HepG2 (cell line): Measurements from ENCODE around the gene TRAIP. TPM values are rescaled to one million over a fixed set of nuclear protein-coding genes. Genes with fewer than 3 reads are reported as not detected.
A peak's percentile ranks its signal among the peaks of the same experiment; 100 is the strongest.

ENCODE experiments used
- DMAP1 ChIP-seq: IDR thresholded peaks from 2 replicates; pipeline ENCODE4 v1.6.1; 2016
- ETV5 ChIP-seq: IDR thresholded peaks from 2 replicates; pipeline ENCODE4 v1.6.1; 2018; ENCODE audit warnings: missing biosample characterization, missing genetic modification reagents, inconsistent platforms, borderline replicate concordance
- IRF2 ChIP-seq: IDR thresholded peaks from 2 replicates; pipeline ENCODE4 v1.6.1; 2018; ENCODE audit warnings: missing genetic modification reagents, missing compliant biosample characterization
- KLF16 ChIP-seq, 2 experiments: sonication (generic) in 1 of 2; formaldehyde crosslinking in 1 of 2; IDR thresholded peaks; 2 replicates each; pipeline versions ENCODE4 v1.6.1 to v1.8.0; 2016 to 2023; ENCODE audit warnings: missing genetic modification reagents in 2 of 2, missing compliant biosample characterization in 1 of 2
- MYPOP ChIP-seq: sonication (generic); formaldehyde crosslinking; IDR thresholded peaks from 2 replicates; pipeline ENCODE4 v1.8.1; 2023; ENCODE audit warnings: mild to moderate bottlenecking, moderate library complexity, missing genetic modification reagents
- ONECUT2 ChIP-seq: sonication (generic); formaldehyde crosslinking; IDR thresholded peaks from 2 replicates; pipeline ENCODE4 v1.4.0; 2020; ENCODE audit warnings: missing genetic modification reagents
- PCBP1 ChIP-seq: fragments of 200-400 bp; formaldehyde crosslinking; IDR thresholded peaks from 2 replicates; pipeline ENCODE4 v1.6.1; 2017; ENCODE audit warnings: mild to moderate bottlenecking, low read depth, low read length, borderline replicate concordance
- RXRA ChIP-seq: sonication (generic); formaldehyde crosslinking; IDR thresholded peaks from 2 replicates; pipeline ENCODE4 v1.5.1; 2020; ENCODE audit warnings: missing genetic modification reagents
- SMAD1 ChIP-seq: sonication (generic); formaldehyde crosslinking; IDR thresholded peaks from 2 replicates; pipeline ENCODE4 v1.4.0; 2020; ENCODE audit warnings: missing genetic modification reagents, low read depth, mild to moderate bottlenecking, borderline replicate concordance
- SRSF1 ChIP-seq: fragments of 200-400 bp; formaldehyde crosslinking; optimal IDR thresholded peaks from 2 replicates; pipeline ENCODE3; 2017; ENCODE audit warnings: mild to moderate bottlenecking, low read depth, low read length, moderate library complexity
- TFAP4 ChIP-seq: sonication (generic); IDR thresholded peaks from 2 replicates; pipeline ENCODE4 v1.6.1; 2016; ENCODE audit warnings: low read depth, borderline replicate concordance
- YEATS4 ChIP-seq: sonication (generic); formaldehyde crosslinking; IDR thresholded peaks from 2 replicates; pipeline ENCODE4 v1.4.0; 2020; ENCODE audit warnings: missing genetic modification reagents, borderline replicate concordance
- ZBTB38 ChIP-seq: sonication (generic); formaldehyde crosslinking; IDR thresholded peaks from 2 replicates; pipeline ENCODE4 v1.5.1; 2020; ENCODE audit warnings: mild to moderate bottlenecking, missing genetic modification reagents
- ZNF143 ChIP-seq: sonication (generic); formaldehyde crosslinking; IDR thresholded peaks from 2 replicates; pipeline ENCODE4 v1.4.0; 2020; ENCODE audit warnings: missing genetic modification reagents
- ZNF878 ChIP-seq: sonication (generic); formaldehyde crosslinking; IDR thresholded peaks from 2 replicates; pipeline ENCODE4 v1.8.1; 2023; ENCODE audit warnings: mild to moderate bottlenecking, missing genetic modification reagents, moderate library complexity
- polyA plus RNA-seq, 8 experiments: library from polyadenylated mRNA; depleted of rRNA in 3 of 8; stranded (reverse) in 7 of 8; unstranded in 1 of 8; fragments of >200 nt; fragmentation: Illumina TruSeq in 4 of 8; extraction: Trizol in 4 of 8; gene quantifications; 2 replicates each; pipeline versions ENCODE4 v1.2.1 to v1.2.3, GENCODE V29; 2011 to 2016; ENCODE audit warnings: low read depth in 4 of 8, missing spikeins in 1 of 8, mixed read lengths in 1 of 8; ENCODE audit not compliant: insufficient read depth in 1 of 8
- total RNA-seq, 5 experiments: library from RNA; depleted of rRNA; stranded (reverse); fragments of >200 nt; fragmentation: Illumina TruSeq; extraction: Trizol; gene quantifications; 2 replicates each; pipeline ENCODE4 v1.2.3, GENCODE V29; 2016; ENCODE audit warnings: low read depth in 1 of 5
- TF ChIP-seq, protein P1 (sequence below): sonication (generic); formaldehyde crosslinking; IDR thresholded peaks from 2 replicates; pipeline ENCODE4 v1.4.0; 2020; ENCODE audit warnings: mild to moderate bottlenecking, missing genetic modification reagents, borderline replicate concordance
- TF ChIP-seq, protein P2 (sequence below): sonication (generic); formaldehyde crosslinking; IDR thresholded peaks from 2 replicates; pipeline ENCODE4 v1.4.0; 2020; ENCODE audit warnings: missing genetic modification reagents, borderline replicate concordance
- TF ChIP-seq, protein P3 (sequence below): IDR thresholded peaks from 2 replicates; pipeline ENCODE4 v1.6.1; 2016; ENCODE audit warnings: low read depth, borderline replicate concordance

The TRAIP gene
- total and polyA plus RNA-seq, 2 of the 13 experiments (the other 11 are each of a cell fraction or from before 2014, with no cell fraction given): 13.9 to 23.9 TPM

GRCh38 chr3:49856181-49857005, at the start of gene TRAIP (continued):
- TF ChIP-seq RXRA (0 out of 2 replicates have a peak, but pooled peaks have one; percentile 51), SRSF1 (peak; percentile 47), IRF2 (CRISPR knock-in tag) (peak; percentile 83; the same call in 1 of the 2 replicates), PCBP1 (peak; percentile 84; the same call in 1 of the 2 replicates), ETV5 (CRISPR knock-in tag) (peak; percentile 8; the same call in 1 of the 2 replicates), KLF16 (CRISPR knock-in tag; IDR thresholded peaks at IDR 0.05) (peak in 1 of 2 experiments; percentile 69; a peak in 1 of 4 replicates), YEATS4 (CRISPR knock-in tag) (no peak), SMAD1 (CRISPR knock-in tag) (no peak; the same call in 1 of the 2 replicates), ONECUT2 (CRISPR knock-in tag) (no peak), MYPOP (CRISPR knock-in tag) (peak; percentile 64; the same call in 1 of the 2 replicates), ZNF143 (CRISPR knock-in tag) (peak; percentile 80), ZNF878 (CRISPR knock-in tag) (peak; percentile 93), ZBTB38 (CRISPR knock-in tag) (peak; percentile 48; the same call in 1 of the 2 replicates), TFAP4 (0 out of 2 replicates have a peak, but pooled peaks have one; percentile 17), DMAP1 (peak; percentile 38; the same call in 1 of the 2 replicates)
- TF ChIP-seq, protein P1, sequence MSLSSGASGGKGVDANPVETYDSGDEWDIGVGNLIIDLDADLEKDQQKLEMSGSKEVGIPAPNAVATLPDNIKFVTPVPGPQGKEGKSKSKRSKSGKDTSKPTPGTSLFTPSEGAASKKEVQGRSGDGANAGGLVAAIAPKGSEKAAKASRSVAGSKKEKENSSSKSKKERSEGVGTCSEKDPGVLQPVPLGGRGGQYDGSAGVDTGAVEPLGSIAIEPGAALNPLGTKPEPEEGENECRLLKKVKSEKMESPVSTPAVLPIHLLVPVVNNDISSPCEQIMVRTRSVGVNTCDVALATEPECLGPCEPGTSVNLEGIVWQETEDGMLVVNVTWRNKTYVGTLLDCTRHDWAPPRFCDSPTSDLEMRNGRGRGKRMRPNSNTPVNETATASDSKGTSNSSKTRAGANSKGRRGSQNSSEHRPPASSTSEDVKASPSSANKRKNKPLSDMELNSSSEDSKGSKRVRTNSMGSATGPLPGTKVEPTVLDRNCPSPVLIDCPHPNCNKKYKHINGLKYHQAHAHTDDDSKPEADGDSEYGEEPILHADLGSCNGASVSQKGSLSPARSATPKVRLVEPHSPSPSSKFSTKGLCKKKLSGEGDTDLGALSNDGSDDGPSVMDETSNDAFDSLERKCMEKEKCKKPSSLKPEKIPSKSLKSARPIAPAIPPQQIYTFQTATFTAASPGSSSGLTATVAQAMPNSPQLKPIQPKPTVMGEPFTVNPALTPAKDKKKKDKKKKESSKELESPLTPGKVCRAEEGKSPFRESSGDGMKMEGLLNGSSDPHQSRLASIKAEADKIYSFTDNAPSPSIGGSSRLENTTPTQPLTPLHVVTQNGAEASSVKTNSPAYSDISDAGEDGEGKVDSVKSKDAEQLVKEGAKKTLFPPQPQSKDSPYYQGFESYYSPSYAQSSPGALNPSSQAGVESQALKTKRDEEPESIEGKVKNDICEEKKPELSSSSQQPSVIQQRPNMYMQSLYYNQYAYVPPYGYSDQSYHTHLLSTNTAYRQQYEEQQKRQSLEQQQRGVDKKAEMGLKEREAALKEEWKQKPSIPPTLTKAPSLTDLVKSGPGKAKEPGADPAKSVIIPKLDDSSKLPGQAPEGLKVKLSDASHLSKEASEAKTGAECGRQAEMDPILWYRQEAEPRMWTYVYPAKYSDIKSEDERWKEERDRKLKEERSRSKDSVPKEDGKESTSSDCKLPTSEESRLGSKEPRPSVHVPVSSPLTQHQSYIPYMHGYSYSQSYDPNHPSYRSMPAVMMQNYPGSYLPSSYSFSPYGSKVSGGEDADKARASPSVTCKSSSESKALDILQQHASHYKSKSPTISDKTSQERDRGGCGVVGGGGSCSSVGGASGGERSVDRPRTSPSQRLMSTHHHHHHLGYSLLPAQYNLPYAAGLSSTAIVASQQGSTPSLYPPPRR: 0 out of 2 replicates have a peak, but pooled peaks have one; percentile 6
- TF ChIP-seq, protein P2, sequence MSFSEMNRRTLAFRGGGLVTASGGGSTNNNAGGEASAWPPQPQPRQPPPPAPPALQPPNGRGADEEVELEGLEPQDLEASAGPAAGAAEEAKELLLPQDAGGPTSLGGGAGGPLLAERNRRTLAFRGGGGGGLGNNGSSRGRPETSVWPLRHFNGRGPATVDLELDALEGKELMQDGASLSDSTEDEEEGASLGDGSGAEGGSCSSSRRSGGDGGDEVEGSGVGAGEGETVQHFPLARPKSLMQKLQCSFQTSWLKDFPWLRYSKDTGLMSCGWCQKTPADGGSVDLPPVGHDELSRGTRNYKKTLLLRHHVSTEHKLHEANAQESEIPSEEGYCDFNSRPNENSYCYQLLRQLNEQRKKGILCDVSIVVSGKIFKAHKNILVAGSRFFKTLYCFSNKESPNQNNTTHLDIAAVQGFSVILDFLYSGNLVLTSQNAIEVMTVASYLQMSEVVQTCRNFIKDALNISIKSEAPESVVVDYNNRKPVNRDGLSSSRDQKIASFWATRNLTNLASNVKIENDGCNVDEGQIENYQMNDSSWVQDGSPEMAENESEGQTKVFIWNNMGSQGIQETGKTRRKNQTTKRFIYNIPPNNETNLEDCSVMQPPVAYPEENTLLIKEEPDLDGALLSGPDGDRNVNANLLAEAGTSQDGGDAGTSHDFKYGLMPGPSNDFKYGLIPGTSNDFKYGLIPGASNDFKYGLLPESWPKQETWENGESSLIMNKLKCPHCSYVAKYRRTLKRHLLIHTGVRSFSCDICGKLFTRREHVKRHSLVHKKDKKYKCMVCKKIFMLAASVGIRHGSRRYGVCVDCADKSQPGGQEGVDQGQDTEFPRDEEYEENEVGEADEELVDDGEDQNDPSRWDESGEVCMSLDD (CRISPR knock-in tag): 0 out of 2 replicates have a peak, but pooled peaks have one; percentile 47
- TF ChIP-seq, protein P3, sequence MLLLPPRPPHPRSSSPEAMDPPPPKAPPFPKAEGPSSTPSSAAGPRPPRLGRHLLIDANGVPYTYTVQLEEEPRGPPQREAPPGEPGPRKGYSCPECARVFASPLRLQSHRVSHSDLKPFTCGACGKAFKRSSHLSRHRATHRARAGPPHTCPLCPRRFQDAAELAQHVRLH: peak; percentile 44; the same call in 1 of the 2 replicates
